GM21786 (cell line): ENCODE measurements around the gene CTDNEP1.

Experiments used
- ATAC-seq: cut with Tn5 transposase; IDR thresholded peaks from one replicate; pipeline ENCODE4 v1.9.1; 2021; ENCODE audit not compliant: unreplicated experiment

Gene CTDNEP1

GRCh38 chr17:7251661-7252175, at the start of gene CTDNEP1:
Gene CTDNEP1 (minus strand): TSS chr17:7251734. CDS start chr17:7251296, 438 bp downstream.
- peak; percentile 87 for ATAC-seq

- no peak for ATAC-seq
Measured at GRCh38 chr17:7296189-7296861, 44.8 kb upstream of the CTDNEP1 start.

- no peak for ATAC-seq
Measured at GRCh38 chr17:7295230-7296180, 44.0 kb upstream of the CTDNEP1 start.

- ATAC-seq: no peak
Measured at GRCh38 chr17:7294614-7295153, 43.1 kb upstream of the CTDNEP1 start, which contains the start of gene YBX2. Gene YBX2 (minus strand): TSS chr17:7294639. CDS start chr17:7294500, 139 bp downstream.

GRCh38 chr17:7293816-7294613, 42.5 kb upstream of the CTDNEP1 start:
- no peak for ATAC-seq

GRCh38 chr17:7293159-7293558, 41.6 kb upstream of the CTDNEP1 start:
- no peak for ATAC-seq

- no peak for ATAC-seq
Measured at GRCh38 chr17:7292729-7293128, 41.2 kb upstream of the CTDNEP1 start.

- ATAC-seq: no peak
Measured at GRCh38 chr17:7292194-7292593, 40.7 kb upstream of the CTDNEP1 start.

- ATAC-seq: no peak
Measured at GRCh38 chr17:7290685-7291084, 39.2 kb upstream of the CTDNEP1 start.

GRCh38 chr17:7290166-7290565, 38.6 kb upstream of the CTDNEP1 start:
- no peak for ATAC-seq

GRCh38 chr17:7289256-7290032, 37.9 kb upstream of the CTDNEP1 start:
- ATAC-seq: no peak

GRCh38 chr17:7285679-7286078, 34.1 kb upstream of the CTDNEP1 start:
- ATAC-seq: no peak

GRCh38 chr17:7284911-7285310, 33.4 kb upstream of the CTDNEP1 start:
- ATAC-seq: no peak

- ATAC-seq: no peak
Measured at GRCh38 chr17:7283471-7284216, 32.1 kb upstream of the CTDNEP1 start.

GRCh38 chr17:7282752-7283321, 31.3 kb upstream of the CTDNEP1 start:
- ATAC-seq: no peak

GRCh38 chr17:7281953-7282751, 30.6 kb upstream of the CTDNEP1 start:
- no peak for ATAC-seq

GRCh38 chr17:7281074-7281952, 29.8 kb upstream of the CTDNEP1 start, which contains the start of gene SLC2A4:
Gene SLC2A4 (plus strand): TSS chr17:7281718. CDS start chr17:7281935, 217 bp downstream.
- ATAC-seq: no peak
